OCI-M1 (cell line): ENCODE data around the gene LRRC43.

Experiments
- DNase-seq: peaks from one replicate; lab custom pipeline; 2025; lab: John Stamatoyannopoulos, UW

Gene LRRC43

GRCh38 chr12:122216445-122216844, 33.5 kb downstream of the LRRC43 start:
- DNase-seq = no peak

- DNase-seq = peak; percentile 100
Observed at GRCh38 chr12:122225683-122226365, 42.9 kb downstream of the LRRC43 start, which contains the start of gene DIABLO. TSS of gene DIABLO (minus strand) at chr12:122226052. CDS start at chr12:122226014, 38 bp downstream.

- DNase-seq = no peak
Observed at GRCh38 chr12:122226366-122227125, 43.6 kb downstream of the LRRC43 start.

- no peak for DNase-seq
Observed at GRCh38 chr12:122227341-122227740, 44.4 kb downstream of the LRRC43 start.

GRCh38 chr12:122228092-122228491, 45.2 kb downstream of the LRRC43 start:
- no peak for DNase-seq

GRCh38 chr12:122230798-122231197, 47.9 kb downstream of the LRRC43 start:
- DNase-seq = no peak

- DNase-seq = no peak
Observed at GRCh38 chr12:122232691-122233090, 49.8 kb downstream of the LRRC43 start.

GRCh38 chr12:122235741-122236140, 52.8 kb downstream of the LRRC43 start:
- no peak for DNase-seq

GRCh38 chr12:122238861-122239260, 55.9 kb downstream of the LRRC43 start:
- no peak for DNase-seq

- DNase-seq = no peak
Observed at GRCh38 chr12:122243965-122244364, 61.0 kb downstream of the LRRC43 start.

- no peak for DNase-seq
Observed at GRCh38 chr12:122244565-122245371, 61.8 kb downstream of the LRRC43 start.

GRCh38 chr12:122245553-122245952, 62.6 kb downstream of the LRRC43 start:
- no peak for DNase-seq

GRCh38 chr12:122250047-122250446, 67.1 kb downstream of the LRRC43 start:
- DNase-seq = no peak

GRCh38 chr12:122250536-122250935, 67.6 kb downstream of the LRRC43 start:
- no peak for DNase-seq
